ENCODE results near the gene PIBF1.
"Not testable (repeated sequence)": the region's sequence is repeated elsewhere in the genome, so short reads cannot be mapped to it uniquely, and the experiment has no call there.

The PIBF1 gene

DNA sequence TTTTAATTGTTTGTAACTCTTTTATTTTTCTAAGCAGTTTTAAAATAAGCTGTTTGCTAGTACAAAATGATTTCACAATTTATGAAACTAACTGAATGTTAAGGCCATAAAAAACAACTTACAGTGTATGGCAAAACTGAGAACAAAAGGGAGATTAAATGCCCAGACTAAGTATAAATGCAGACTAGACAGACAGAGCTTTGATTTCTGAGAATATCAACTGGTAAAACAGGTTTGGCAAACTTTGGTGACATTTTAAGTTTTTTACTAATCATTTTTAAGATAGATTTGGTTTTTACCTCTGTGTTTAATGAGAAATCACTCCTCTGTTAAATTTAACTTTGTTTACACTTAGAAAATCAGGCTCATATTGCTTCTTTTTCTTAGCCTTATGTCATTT, 149.4 kb downstream of the PIBF1 start:
- DNase-seq: no peak

DNA sequence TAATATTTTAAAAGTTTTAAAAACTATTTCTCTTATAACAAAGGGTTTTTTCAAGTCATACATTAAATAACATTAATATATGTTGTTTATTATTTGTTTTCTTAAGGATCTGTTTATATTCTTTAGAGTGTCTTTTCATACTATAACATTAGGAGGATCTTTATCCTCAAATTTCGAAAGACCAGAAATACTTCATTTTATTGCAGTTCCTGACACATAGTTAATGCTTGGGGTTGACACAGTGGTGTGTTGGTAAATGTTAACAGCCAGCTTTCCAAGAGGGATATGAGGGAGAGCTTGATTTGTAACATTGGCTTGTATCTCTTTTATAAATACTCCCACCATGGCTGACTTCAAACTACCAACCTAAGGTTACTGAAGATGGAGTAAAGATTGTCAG, 150.3 kb downstream of the PIBF1 start:
- DNase-seq: no peak

DNA sequence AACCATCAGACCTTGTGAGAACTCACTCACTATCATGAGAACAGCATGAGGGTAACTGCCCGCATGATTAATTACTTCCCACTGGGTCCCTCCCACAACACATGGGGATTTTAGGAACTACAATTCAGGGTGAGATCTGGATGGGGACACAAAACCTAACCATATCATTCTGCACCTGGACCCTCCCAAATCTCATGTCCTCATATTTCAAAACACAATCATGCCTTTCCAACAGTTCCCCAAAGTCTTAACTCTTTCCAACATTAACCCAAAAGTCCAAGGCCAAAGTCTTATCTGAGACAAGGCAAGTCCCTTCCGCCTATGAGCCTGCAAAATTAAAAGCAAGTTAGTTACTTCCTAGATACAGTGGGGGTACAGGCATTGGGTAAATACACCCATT, 164.3 kb downstream of the PIBF1 start:
- DNase-seq: not testable (repeated sequence)

- no peak for DNase-seq
These were observed 170.7 kb downstream of the PIBF1 start for GRCh38 chr13:72952529-72953141.

DNA sequence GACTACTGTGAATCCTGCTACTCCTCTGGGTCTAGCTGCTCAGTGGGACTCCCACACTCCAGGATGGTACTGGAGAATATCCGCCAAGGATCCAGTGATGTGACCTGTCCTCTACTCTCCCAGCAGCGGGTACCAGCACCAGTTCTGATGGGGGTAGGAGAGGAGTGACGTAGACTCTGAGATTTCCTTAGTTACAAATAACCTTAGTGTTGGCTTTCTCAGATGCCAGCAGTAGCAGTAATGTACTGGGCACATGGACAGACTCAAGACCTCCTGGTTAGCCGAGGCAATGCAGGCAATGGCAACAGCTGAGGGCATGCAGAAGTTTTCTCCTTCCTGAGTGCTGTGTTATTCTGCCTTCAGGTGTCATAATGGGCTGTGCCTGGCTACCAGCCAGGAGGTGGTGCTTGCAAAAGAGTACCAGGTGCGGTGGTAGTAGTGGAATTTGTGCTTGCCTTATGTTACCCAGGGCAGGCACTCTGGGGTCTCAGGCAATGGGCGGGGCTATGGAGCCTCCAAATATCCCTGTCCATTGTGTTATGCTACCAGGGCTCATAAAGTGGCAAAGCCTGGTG, 171.5 kb downstream of the PIBF1 start:
- DNase-seq: no peak

DNA sequence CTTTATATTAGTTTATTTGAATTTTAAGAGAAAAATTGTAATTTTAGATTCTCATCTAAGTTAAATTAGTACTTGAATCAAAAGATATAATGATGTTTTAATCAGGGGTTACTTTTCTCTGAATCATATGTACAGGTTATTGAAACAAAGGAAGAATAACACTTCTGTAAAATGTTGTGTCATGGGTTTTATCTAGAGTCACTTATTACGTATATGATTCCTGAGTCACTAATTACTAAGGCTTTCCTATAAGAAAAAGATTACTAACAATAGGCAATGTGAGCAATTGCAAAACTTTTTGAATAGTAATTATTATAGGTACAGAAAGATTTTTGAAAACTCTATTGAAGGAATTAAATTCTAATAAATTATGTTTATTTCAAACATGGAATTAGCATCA, 177.7 kb downstream of the PIBF1 start:
- no peak for DNase-seq

DNA sequence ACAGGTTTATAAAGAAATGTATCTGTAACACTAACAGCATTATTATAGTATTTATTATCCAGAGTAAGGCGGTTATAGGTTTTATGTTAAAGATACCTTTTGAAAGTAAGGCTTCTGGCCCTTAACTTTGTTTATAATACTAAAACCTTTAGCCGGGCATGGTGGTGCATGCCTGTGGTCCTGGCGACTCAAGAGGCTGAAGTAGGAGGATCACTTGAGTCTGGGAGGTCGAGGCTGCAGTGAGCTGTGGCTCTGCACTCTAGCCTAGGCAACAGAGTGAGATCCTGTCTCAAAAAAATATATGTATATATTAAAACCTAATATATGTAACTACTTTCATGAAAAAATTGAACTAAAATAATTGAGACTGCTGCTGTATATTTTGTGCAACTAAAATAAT, 178.2 kb downstream of the PIBF1 start:
- DNase-seq: no peak

DNA sequence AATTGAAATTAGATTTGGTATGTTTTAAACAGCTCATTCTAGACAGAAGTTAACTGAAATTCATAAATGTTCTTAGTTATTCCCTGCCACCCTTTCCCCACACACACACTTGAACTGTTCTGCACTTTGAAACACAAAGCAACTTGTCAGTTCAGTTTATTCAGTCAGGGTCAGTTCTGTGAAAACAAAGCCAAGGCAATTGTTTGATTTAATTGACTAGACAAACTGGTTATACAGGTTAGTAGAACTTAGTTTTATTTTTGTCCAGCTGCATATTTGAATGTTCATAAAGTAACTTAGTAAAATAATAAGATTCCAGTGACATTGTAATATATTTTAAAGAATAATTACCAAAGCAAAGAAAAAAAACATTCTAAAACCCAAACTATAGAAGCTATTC, 178.6 kb downstream of the PIBF1 start:
- no peak for DNase-seq

DNA sequence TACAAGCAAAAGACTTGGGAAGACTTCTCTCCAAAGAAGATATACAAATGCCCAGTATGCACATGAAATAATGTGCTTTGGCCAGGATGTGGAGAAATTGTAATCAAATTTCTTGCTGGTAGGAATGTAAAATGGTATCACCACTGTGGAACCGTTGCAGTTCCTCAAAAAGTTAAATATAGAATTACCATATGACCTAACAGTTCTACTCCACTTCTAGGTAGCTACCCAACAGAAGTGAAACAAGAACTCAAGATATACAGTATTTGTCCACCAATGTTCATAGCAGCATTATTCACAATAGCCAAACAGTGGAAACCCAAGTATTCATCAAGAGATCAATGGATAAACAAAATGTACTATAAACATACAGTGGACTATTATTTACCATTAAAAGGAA, 181.8 kb downstream of the PIBF1 start:
- DNase-seq: no peak

- DNase-seq: no peak
These were observed 188.5 kb downstream of the PIBF1 start for GRCh38 chr13:72970301-72970880.

DNA sequence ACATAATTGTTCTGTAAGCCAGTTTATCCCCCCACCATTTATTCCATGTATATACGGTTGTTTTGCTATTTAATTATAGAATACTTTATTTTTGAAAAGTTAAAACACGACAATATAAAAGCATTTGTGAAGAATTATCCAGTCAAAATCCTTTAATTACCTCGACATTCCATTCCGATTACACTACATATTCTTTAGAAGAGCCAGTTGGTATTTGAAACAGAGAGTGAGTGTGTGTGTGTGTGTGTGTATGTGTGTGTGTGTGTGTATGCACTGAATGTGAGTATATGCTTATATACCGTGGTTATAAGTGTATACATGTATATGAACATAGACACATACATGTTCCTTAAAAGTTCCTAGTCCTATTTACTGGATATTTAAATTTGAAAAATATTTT, 189.0 kb downstream of the PIBF1 start:
- DNase-seq: no peak

DNA sequence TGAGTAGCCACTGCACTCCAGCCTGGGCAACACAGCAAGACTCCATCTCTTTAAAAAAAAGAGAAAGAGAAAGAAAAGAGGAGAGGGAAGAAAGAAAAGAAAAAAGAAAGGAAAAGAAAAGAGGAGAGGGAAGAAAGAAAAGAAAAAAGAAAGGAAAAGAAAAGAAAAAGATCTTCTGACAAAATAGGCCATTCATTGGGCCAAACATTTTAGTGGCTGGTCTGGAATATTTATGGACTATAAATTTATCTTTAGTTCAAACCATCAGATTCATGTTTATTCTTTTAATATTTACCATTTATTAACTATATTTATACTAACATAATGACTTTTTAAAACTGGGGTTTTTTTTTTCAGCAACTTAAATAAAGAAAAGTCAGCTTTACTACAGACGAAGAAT, 191.3 kb downstream of the PIBF1 start:
- no peak for DNase-seq

DNA sequence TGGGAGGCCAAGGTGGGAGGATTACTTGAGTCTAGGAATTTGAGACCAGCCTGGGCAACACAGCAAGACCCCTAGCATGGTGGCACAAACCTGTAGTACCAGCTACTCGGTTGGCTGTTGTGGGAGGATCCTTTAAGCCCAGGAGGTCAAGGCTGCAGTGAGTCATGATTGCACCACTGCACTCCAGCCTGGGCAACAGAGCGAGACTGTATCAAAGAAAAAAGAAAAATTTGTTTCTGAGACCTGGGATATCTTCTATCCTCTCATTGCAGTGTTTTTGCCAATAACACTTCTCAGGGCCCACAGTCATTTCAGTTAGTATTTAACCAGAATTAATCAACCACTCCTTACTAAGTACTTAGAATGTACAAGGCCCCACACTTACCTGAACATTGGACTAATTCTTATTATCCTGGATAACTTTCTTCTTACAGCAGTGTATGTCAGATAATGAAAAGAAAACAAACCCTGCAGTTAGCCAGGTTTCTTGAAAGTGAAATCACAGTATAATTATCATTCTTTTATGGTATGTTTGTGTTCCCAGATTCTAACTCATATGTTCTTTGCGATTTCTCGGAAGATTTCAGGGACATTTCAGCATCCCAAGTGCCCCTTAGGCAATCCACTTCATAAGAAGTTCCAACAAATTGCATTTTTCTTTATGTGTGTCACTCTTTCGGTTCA, 201.3 kb downstream of the PIBF1 start:
- no peak for DNase-seq

DNA sequence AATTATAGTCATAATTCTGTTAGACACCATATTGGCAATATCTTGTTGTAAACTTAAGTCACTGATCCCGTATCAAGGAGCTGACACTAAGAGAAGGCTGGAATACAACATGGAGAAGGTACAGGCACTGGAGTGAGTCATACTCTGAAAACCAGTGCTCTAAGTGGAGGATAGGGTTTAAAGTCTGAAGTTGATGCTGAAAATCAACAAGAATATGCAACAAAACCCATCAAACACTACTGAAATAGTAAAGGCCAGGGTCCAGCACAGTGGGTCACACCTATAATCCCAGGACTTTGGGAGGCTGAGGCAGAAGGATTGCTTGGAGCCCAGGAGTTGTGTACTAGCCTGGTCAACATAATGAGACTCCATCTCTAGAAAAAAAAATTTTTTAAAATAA, 203.7 kb downstream of the PIBF1 start:
- DNase-seq: no peak

GRCh38 chr13:72986197-72986596, 204.3 kb downstream of the PIBF1 start:
- no peak for DNase-seq

GRCh38 chr13:72990953-72991352, 209.0 kb downstream of the PIBF1 start:
- no peak for DNase-seq

- no peak for DNase-seq
These were observed 216.1 kb downstream of the PIBF1 start for GRCh38 chr13:72998012-72998411.

DNA sequence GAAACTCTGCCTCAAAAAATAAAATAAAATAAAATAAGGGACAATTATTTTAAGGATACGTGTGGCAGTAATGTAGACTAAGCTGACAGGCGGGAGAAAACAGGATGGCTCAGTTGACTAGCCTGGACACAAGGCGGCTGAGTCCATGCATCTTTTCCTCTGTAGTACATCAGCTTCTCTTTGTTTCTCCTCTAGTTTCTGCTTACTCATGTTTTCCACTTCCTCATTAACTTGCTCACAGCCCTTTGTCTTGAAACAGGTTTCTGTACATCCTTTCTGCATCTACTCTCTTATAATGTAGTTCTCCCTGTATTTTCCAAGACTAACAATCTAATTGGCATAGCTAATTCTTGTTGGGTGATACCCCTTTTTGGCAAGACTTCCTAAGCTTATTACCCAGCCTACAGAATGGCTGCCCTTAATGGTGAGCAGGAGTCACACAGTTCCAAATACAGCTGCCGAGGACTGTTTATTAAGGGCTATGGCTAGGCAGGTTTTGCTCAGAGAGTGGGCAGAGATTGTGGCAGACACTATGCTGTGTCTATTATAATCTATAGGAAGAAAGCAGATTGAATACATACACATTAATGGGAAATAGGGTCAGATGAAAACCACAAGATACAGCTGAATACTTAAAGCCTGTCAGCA, 218.2 kb downstream of the PIBF1 start:
- no peak for DNase-seq

- DNase-seq: no peak
These were observed 220.0 kb downstream of the PIBF1 start for GRCh38 chr13:73001971-73002370.

DNA sequence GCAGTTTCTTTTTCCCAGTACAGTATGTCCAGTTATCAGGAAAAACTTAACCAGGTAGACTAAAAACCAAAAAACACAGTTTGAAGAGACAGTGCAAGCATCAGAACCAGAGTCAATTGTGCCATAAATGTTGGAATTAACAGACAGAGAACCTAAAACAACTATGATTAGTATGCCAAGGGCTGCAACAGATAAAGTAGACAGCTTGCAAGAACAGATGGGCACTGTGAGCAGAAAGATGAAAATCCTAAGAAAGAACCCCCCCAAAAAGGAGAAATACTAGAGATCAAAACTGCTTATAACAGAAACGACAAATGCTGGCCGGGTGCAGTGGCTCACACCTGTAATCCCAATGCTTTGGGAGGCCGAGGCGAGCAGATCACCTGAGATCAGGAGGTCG, 229.8 kb downstream of the PIBF1 start:
- DNase-seq: no peak

DNA sequence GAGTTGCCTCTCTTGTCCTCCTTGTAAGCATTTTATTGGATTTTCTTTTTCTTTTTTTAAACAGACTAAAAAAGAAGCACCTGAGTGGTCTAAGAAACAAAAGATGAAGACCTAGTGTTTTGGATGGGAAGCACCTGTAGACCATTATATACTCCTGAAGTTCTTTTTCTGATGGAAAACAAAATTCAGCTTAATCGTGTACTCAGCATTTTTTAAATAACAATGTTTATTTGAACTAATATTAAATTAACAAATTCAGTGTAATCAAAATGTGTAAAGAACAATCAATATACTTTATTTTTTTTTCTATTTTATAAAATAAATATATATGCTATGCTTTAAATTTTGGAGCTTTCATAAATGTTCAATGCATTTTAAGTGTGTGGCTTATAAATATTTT, 233.9 kb downstream of the PIBF1 start:
- no peak for DNase-seq

DNA sequence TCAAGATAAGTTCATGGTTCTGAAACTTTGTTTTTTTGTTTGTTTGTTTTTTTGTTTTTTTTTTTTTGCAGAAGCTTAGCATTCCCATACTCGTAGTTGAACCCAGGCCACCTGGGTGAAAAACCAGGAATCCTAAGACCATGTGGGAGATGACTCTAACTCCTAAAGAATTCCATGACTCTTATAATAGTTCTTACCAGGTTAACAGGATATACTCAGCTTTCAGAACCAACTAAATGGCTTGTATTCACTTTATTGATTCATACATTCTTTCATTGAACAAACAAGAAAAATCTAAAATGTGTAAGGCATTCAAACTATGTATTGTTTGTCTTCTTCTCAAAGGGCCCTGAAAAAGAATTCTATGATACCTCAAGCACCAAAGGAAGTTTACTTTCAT, 236.4 kb downstream of the PIBF1 start:
- DNase-seq: no peak

- DNase-seq: no peak
These were observed 243.5 kb downstream of the PIBF1 start for GRCh38 chr13:73025217-73026012.

Measured in left hindlimb (tissue), 1 donor.